Tibial artery (tissue), 4 donors: Measurements from ENCODE around the gene CHD6.

Experiments
- DNase-seq, 2 donors: peaks; one replicate each; pipeline ENCODE4 v3.0.0-alpha.2; 2019
- H3K27ac ChIP-seq, 2 donors: fragments of 200-600 bp; sonication (generic) in 1 of 2; 1 replicate in 1 of 2; 2 replicates in 1 of 2; pipeline ENCODE4 v1.5.1; 2018 to 2019; ENCODE audit warnings: mild to moderate bottlenecking in 1 of 2
- H3K27me3 ChIP-seq, 2 donors: fragments of 200-600 bp; sonication (generic) in 1 of 2; one replicate each; pipeline versions ENCODE4 v1.5.1 to v1.6.0; 2016 to 2019
- H3K36me3 ChIP-seq, 3 donors: fragments of 200-600 bp; sonication (generic) in 2 of 3; one replicate each; pipeline ENCODE4 v1.5.1; 2016 to 2019; ENCODE audit warnings: mild to moderate bottlenecking in 2 of 3
- H3K4me1 ChIP-seq, 4 donors: fragments of 200-600 bp; sonication (generic) in 2 of 4; 1 replicate in 3 of 4; 2 replicates in 1 of 4; pipeline ENCODE4 v1.5.1; 2016 to 2019
- H3K4me3 ChIP-seq, 2 donors: fragments of 200-600 bp; sonication (generic) in 1 of 2; 1 replicate in 1 of 2; 2 replicates in 1 of 2; pipeline ENCODE4 v1.5.1; 2018 to 2019; ENCODE audit warnings: mild to moderate bottlenecking in 2 of 2
- H3K9me3 ChIP-seq, 3 donors: fragments of 200-600 bp; sonication (generic) in 1 of 3; one replicate each; pipeline ENCODE4 v1.5.1; 2016 to 2019
- CTCF ChIP-seq, 2 experiments: fragments of 200-600 bp in 1 of 2; fragments of 450-650 bp in 1 of 2; IDR thresholded peaks; one replicate each; pipeline ENCODE4 v1.5.1; 2017 to 2019; ENCODE audit warnings: antibody characterized with exemption in 2 of 2, mild to moderate bottlenecking in 1 of 2, moderate library complexity in 1 of 2
- intact Hi-C: fragments of 100-400 bp; cut with DNase I; formaldehyde crosslinking; loops from one replicate; pipeline ENCODE4 v1.15.0; 2023; ENCODE audit warnings: low total_unique reads

CHD6 gene

GRCh38 chr20:41446456-41446855 lies 171.7 kb downstream of the CHD6 start:
- no peak for DNase-seq
- intact Hi-C loops: no loop called here
- H3K27me3 ChIP-seq: no peaks in the 10 kb centered on the region
- no peaks in the 10 kb centered on the region for H3K9me3 ChIP-seq
- no peak overlapping the region for H3K27ac ChIP-seq
- no peaks in the 10 kb centered on the region for H3K4me1 ChIP-seq
- H3K4me3 ChIP-seq: no peak overlapping the region
- peaks cover 79 to 98% (median 97%) of the 10 kb centered on the region in 3 donors for H3K36me3 ChIP-seq
- TF ChIP-seq CTCF (IDR thresholded peaks at IDR 0.05): no peak

GRCh38 chr20:41444821-41445220 lies 173.4 kb downstream of the CHD6 start:
- intact Hi-C loops: no loop called here

DNA sequence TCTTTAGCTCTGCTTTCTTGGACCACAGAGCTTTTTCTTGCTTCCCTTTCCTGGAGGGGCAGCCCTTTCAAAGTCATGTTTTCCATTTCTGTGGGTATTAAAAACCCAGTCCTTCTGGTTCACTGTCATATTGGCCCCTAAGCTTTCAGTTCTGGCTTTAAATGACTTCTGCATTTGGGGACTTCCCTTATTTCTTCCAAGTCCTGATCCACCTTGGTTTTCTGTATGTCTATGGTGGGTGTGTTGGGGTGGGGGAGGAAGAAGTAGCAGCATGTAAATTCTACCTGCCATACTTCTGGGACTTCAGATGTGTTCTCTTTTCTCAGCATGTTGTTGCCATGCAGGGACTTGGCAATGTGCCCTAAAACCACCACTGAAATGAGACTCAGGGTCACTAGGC lies 174.5 kb downstream of the CHD6 start:
- TF ChIP-seq CTCF (IDR thresholded peaks at IDR 0.05): no peak
- H3K36me3 ChIP-seq: peaks cover 72 to 100% (median 98%) of the 10 kb centered on the region in 3 donors
- intact Hi-C loops: no loop called here

More at GRCh38 chr20:41444821-41445220, 173.4 kb downstream of the CHD6 start:
- H3K27me3 ChIP-seq: no peaks in the 10 kb centered on the region
- no peaks in the 10 kb centered on the region for H3K4me1 ChIP-seq
- no peak for TF ChIP-seq CTCF (IDR thresholded peaks at IDR 0.05)
- DNase-seq: no peak
- no peak overlapping the region for H3K27ac ChIP-seq
- no peaks in the 10 kb centered on the region for H3K9me3 ChIP-seq
- peaks cover 71 to 98% (median 97%) of the 10 kb centered on the region in 3 donors for H3K36me3 ChIP-seq
- H3K4me3 ChIP-seq: no peak overlapping the region

DNA sequence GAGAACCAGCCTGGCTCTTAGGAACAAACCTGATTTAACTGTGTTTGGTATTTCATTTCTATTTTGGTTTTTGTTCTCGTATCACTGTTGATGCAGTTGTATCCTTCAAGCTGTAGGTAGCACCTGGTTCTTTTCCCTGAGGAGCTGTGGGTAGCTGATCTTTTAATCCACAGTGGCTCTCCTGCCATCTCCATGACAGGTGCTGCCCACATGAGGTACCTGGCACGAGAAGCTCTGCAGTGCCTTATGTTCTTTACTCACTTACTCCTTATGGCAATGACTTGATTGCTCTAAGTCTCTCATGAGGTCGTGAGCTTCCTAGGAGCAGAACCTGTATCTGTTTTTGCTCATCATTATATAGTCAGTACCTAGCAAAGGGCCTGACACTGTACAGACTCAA lies 177.3 kb downstream of the CHD6 start:
- Histone ChIP-seq H3K27me3 (no peaks in the 10 kb centered on the region), H3K4me3 (no peak overlapping the region), H3K27ac (no peak overlapping the region), H3K36me3 (peaks cover 62 to 100% (median 95%) of the 10 kb centered on the region in 3 donors), H3K4me1 (no peaks in the 10 kb centered on the region), H3K9me3 (no peaks in the 10 kb centered on the region)
- intact Hi-C loops: no loop called here
- DNase-seq: no peak
- TF ChIP-seq CTCF (IDR thresholded peaks at IDR 0.05): no peak

More for the DNA sequence above, 174.5 kb downstream of the CHD6 start:
- DNase-seq: no peak
- no peaks in the 10 kb centered on the region for H3K27me3 ChIP-seq
- H3K9me3 ChIP-seq: no peaks in the 10 kb centered on the region
- no peak overlapping the region for H3K4me3 ChIP-seq
- H3K4me1 ChIP-seq: no peaks in the 10 kb centered on the region
- H3K27ac ChIP-seq: no peak overlapping the region

DNA sequence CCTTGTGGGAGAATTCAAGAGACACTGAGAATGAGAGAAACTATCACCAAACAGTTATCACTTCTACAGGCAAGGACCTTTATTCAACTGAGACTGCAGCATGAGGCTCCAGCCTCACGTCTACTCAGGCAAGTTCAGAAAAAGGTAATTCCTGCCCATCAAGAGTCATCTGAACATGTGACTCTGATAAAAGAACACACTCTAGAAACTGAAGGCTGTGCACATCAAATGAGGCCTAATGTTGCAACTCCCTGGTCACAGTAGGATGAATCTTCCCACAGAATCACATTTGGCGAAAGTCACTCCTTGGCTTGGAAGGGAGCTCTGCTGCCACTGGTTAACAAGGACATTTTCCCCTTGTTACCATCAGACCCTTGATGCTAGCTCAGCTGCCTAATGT lies 180.3 kb downstream of the CHD6 start:
- H3K27ac ChIP-seq: no peak overlapping the region
- H3K4me3 ChIP-seq: no peak overlapping the region
- intact Hi-C loops: no loop called here
- H3K27me3 ChIP-seq: no peaks in the 10 kb centered on the region
- DNase-seq: no peak
- no peaks in the 10 kb centered on the region for H3K9me3 ChIP-seq
- no peak for TF ChIP-seq CTCF (IDR thresholded peaks at IDR 0.05)
- H3K36me3 ChIP-seq: peaks cover 44 to 98% (median 67%) of the 10 kb centered on the region in 3 donors
- no peaks in the 10 kb centered on the region for H3K4me1 ChIP-seq

DNA sequence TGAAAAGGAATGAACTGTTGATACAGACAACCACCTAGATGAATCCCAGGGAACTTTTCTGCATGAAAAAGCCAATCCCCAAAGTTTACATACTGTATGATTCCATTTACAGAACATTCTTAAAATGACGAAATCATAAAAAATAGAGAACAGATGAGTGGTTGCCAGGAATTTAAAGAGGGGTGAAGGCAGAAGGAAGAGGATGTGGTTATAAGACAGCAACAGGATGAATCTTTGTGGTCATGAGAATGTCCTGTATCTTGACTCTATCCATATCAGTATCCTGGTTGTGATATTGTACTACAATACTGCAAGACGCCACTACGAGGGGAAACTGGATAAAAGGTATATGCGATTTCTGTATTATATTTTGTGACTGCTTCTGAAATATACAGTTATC lies 181.5 kb downstream of the CHD6 start:
- no peaks in the 10 kb centered on the region for H3K9me3 ChIP-seq
- no peak for DNase-seq
- H3K36me3 ChIP-seq: peaks cover 44 to 87% (median 56%) of the 10 kb centered on the region in 3 donors
- TF ChIP-seq CTCF (IDR thresholded peaks at IDR 0.05): no peak
- no peaks in the 10 kb centered on the region for H3K27me3 ChIP-seq
- H3K4me3 ChIP-seq: no peak overlapping the region
- intact Hi-C loops: no loop called here
- peaks cover 0 to under 1% (median 0%) of the 10 kb centered on the region in 4 donors for H3K4me1 ChIP-seq
- no peak overlapping the region for H3K27ac ChIP-seq
